H9 (cell line): Measurements from ENCODE around the gene OR10J1. TPM values are rescaled to one million over a fixed set of nuclear protein-coding genes. Genes with fewer than 3 reads are reported as not detected.
A peak's percentile ranks its signal among the peaks of the same experiment; 100 is the strongest.

Source experiments
- DNase-seq: peaks from one replicate; pipeline ENCODE4 v3.0.0-alpha.2; 2017
- H2AFZ ChIP-seq: one replicate; pipeline ENCODE4 v1.6.1; 2013; ENCODE audit warnings: mild to moderate bottlenecking, low read length, control low read depth, moderate library complexity
- H2AK5ac ChIP-seq: 2 replicates; pipeline ENCODE4 v1.6.1; 2013; ENCODE audit warnings: low read length, control low read depth, mixed read lengths; ENCODE audit not compliant: insufficient read length
- H2BK120ac ChIP-seq: one replicate; pipeline ENCODE4 v1.6.1; 2013; ENCODE audit warnings: low read depth, mild to moderate bottlenecking, low read length, control low read depth, inconsistent platforms; ENCODE audit not compliant: poor library complexity, severe bottlenecking
- H2BK12ac ChIP-seq: 2 replicates; pipeline ENCODE4 v1.6.1; 2013; ENCODE audit warnings: low read length, control low read depth, mixed read lengths, low read depth; ENCODE audit not compliant: insufficient read length
- H2BK15ac ChIP-seq: 2 replicates; pipeline ENCODE4 v1.6.1; 2013; ENCODE audit warnings: low read depth, low read length, control low read depth
- H2BK20ac ChIP-seq: one replicate; pipeline ENCODE4 v1.6.1; 2013; ENCODE audit warnings: low read depth, mild to moderate bottlenecking, low read length, control low read depth, inconsistent platforms; ENCODE audit not compliant: poor library complexity, severe bottlenecking
- H2BK5ac ChIP-seq: 2 replicates; pipeline ENCODE4 v1.6.1; 2013; ENCODE audit warnings: low read length, control low read depth, mixed read lengths; ENCODE audit not compliant: insufficient read length
- H3K14ac ChIP-seq: 2 replicates; pipeline ENCODE4 v1.6.1; 2013; ENCODE audit warnings: low read length, control low read depth; ENCODE audit not compliant: insufficient read depth
- H3K18ac ChIP-seq: 2 replicates; pipeline ENCODE4 v1.6.1; 2013; ENCODE audit warnings: low read depth, mild to moderate bottlenecking, mixed read lengths, low read length, control low read depth; ENCODE audit not compliant: insufficient read length
- H3K23ac ChIP-seq: 2 replicates; pipeline ENCODE4 v1.6.1; 2013; ENCODE audit warnings: low read length, control low read depth, mixed read lengths, low read depth; ENCODE audit not compliant: insufficient read length
- H3K23me2 ChIP-seq: 2 replicates; pipeline ENCODE4 v1.6.1; 2013; ENCODE audit warnings: low read depth, mild to moderate bottlenecking, mixed read lengths, low read length, control low read depth; ENCODE audit not compliant: insufficient read length, poor library complexity, severe bottlenecking
- H3K27ac ChIP-seq: 2 replicates; pipeline ENCODE4 v1.5.1; 2013; ENCODE audit warnings: low read length, control low read depth, mixed read lengths, low read depth; ENCODE audit not compliant: insufficient read length
- H3K27me3 ChIP-seq: 2 replicates; pipeline ENCODE4 v1.6.1; 2013; ENCODE audit warnings: low read length, control low read depth, inconsistent platforms; ENCODE audit not compliant: insufficient read depth
- H3K4ac ChIP-seq: 2 replicates; pipeline ENCODE4 v1.6.1; 2013; ENCODE audit warnings: low read depth, mild to moderate bottlenecking, control low read depth, inconsistent platforms, low read length, moderate library complexity
- H3K4me1 ChIP-seq: 2 replicates; pipeline ENCODE4 v1.6.1; 2013; ENCODE audit warnings: low read length, control low read depth, inconsistent platforms; ENCODE audit not compliant: insufficient read depth
- H3K4me2 ChIP-seq: 2 replicates; pipeline ENCODE4 v1.6.1; 2013; ENCODE audit warnings: low read length, control low read depth, mixed read lengths; ENCODE audit not compliant: insufficient read length, insufficient read depth
- H3K56ac ChIP-seq: 2 replicates; pipeline ENCODE4 v1.6.1; 2013; ENCODE audit warnings: low read depth, mild to moderate bottlenecking, mixed read lengths, low read length, control low read depth; ENCODE audit not compliant: insufficient read length
- H3K79me1 ChIP-seq: 2 replicates; pipeline ENCODE4 v1.6.1; 2013; ENCODE audit warnings: low read depth, mild to moderate bottlenecking, moderate library complexity, low read length, control low read depth, inconsistent platforms; ENCODE audit not compliant: insufficient read depth, poor library complexity, severe bottlenecking
- H3K79me2 ChIP-seq: 2 replicates; pipeline ENCODE4 v1.6.1; 2013; ENCODE audit warnings: low read length, control low read depth, inconsistent platforms; ENCODE audit not compliant: insufficient read depth
- H3K9ac ChIP-seq: 2 replicates; pipeline ENCODE4 v1.6.1; 2013; ENCODE audit warnings: low read length, control low read depth, mixed read lengths; ENCODE audit not compliant: insufficient read length; ENCODE audit errors: extremely low read depth
- H3K9me3 ChIP-seq: one replicate; pipeline ENCODE4 v1.6.1; 2013; ENCODE audit warnings: low read depth, low read length, inconsistent platforms; ENCODE audit not compliant: control insufficient read depth
- H3T11ph ChIP-seq: one replicate; pipeline ENCODE4 v1.6.1; 2013; ENCODE audit warnings: mild to moderate bottlenecking, low read length, control low read depth, inconsistent platforms
- H4K20me1 ChIP-seq: one replicate; pipeline ENCODE4 v1.6.1; 2013; ENCODE audit not compliant: control insufficient read depth, insufficient read length, insufficient read depth
- H4K5ac ChIP-seq: 2 replicates; pipeline ENCODE4 v1.6.1; 2013; ENCODE audit warnings: low read depth, mild to moderate bottlenecking, mixed read lengths, low read length, control low read depth; ENCODE audit not compliant: insufficient read length
- H4K8ac ChIP-seq: replicated peaks from 2 replicates; pipeline ENCODE4 v1.6.1; 2013; ENCODE audit warnings: low read length, control low read depth, mixed read lengths, low read depth; ENCODE audit not compliant: insufficient read length
- H4K91ac ChIP-seq: 2 replicates; pipeline ENCODE4 v1.6.1; 2013; ENCODE audit warnings: low read depth, mild to moderate bottlenecking, moderate library complexity, mixed read lengths, low read length, control low read depth; ENCODE audit not compliant: insufficient read length
- H3K27ac Mint-ChIP-seq, 3 experiments: 2 replicates in 2 of 3; 3 replicates in 1 of 3; pipeline ENCODE4 v1.8.0; 2020 to 2021; ENCODE audit warnings: mixed read lengths in 3 of 3, mild to moderate bottlenecking in 1 of 3, moderate library complexity in 1 of 3
- H3K27me3 Mint-ChIP-seq: 2 replicates; pipeline ENCODE4 v1.8.0; 2021; ENCODE audit warnings: low read depth, mild to moderate bottlenecking, moderate library complexity, mixed read lengths
- H3K36me3 Mint-ChIP-seq, 3 experiments: 2 replicates in 2 of 3; 3 replicates in 1 of 3; pipeline ENCODE4 v1.8.0; 2020 to 2021; ENCODE audit warnings: low read depth in 3 of 3, mixed read lengths in 3 of 3; ENCODE audit not compliant: insufficient read depth in 1 of 3
- H3K4me1 Mint-ChIP-seq, 2 experiments: 2 replicates each; pipeline ENCODE4 v1.8.0; 2020; ENCODE audit warnings: mixed read lengths in 2 of 2
- H3K4me3 Mint-ChIP-seq, 2 experiments: 2 replicates in 1 of 2; 3 replicates in 1 of 2; pipeline ENCODE4 v1.8.0; 2020 to 2021; ENCODE audit warnings: mild to moderate bottlenecking in 2 of 2, mixed read lengths in 2 of 2, moderate library complexity in 1 of 2
- H3K9me3 Mint-ChIP-seq, 2 experiments: 2 replicates in 1 of 2; 3 replicates in 1 of 2; pipeline ENCODE4 v1.8.0; 2020; ENCODE audit warnings: mild to moderate bottlenecking in 2 of 2, mixed read lengths in 2 of 2, moderate library complexity in 1 of 2
- CTCF ChIP-seq: fragments of 200-600 bp; sonication (generic); conservative IDR thresholded peaks from 3 replicates; pipeline ENCODE4 v1.8.0; 2021; ENCODE audit warnings: antibody characterized with exemption, mild to moderate bottlenecking
- WGBS: extraction: QIAGEN DNeasy Blood & Tissue Kit; methylation state at CpG from one replicate; pipeline ENCODE4 v1.1.7; 2013; ENCODE audit warnings: missing lambda C conversion rate, low lambda C conversion rate, mixed read lengths; ENCODE audit not compliant: insufficient read length; ENCODE audit errors: extremely low coverage; 5-methylcytosine and 5-hydroxymethylcytosine counted together
- total RNA-seq: library from RNA; stranded (reverse); gene quantifications from 2 replicates; pipeline ENCODE4 v1.2.1, GENCODE V29; 2021

Gene OR10J1
- total RNA-seq, 1 experiment from 2014 or later, result not detected

- Histone ChIP-seq H2BK20ac (no peak overlapping the region), H2AFZ (no peak overlapping the region), H3T11ph (no peak overlapping the region), H3K27ac (no peak overlapping the region), H4K8ac (no peak overlapping the region), H3K9ac (no peak overlapping the region), H2BK120ac (no peak overlapping the region), H2AK5ac (no peak overlapping the region), H4K91ac (no peak overlapping the region), H3K79me2 (no peaks in the 10 kb centered on the region), H2BK12ac (no peak overlapping the region), H2BK5ac (no peak overlapping the region), H3K56ac (no peak overlapping the region), H3K4ac (no peak overlapping the region), H3K79me1 (no peaks in the 10 kb centered on the region), H3K18ac (no peak overlapping the region), H2BK15ac (no peak overlapping the region), H3K23me2 (no peaks in the 10 kb centered on the region), H3K23ac (no peak overlapping the region), H3K9me3 (no peaks in the 10 kb centered on the region), H3K14ac (no peak overlapping the region), H4K20me1 (no peaks in the 10 kb centered on the region), H3K4me2 (no peak overlapping the region), H4K5ac (no peak overlapping the region), H3K4me1 (no peaks in the 10 kb centered on the region), H3K27me3 (no peaks in the 10 kb centered on the region)
- WGBS, result no CpG with 5 or more reads among the region's 8 CpGs
- TF ChIP-seq CTCF, result no peak; the same call in 2 of the 3 replicates
- peak; percentile 60 for DNase-seq
- Mint-ChIP-seq H3K27ac (no peak overlapping the region), H3K27me3 (no peaks in the 10 kb centered on the region; the same call in none of the 2 replicates), H3K4me3 (no peak overlapping the region), H3K4me1 (no peaks in the 10 kb centered on the region), H3K36me3 (peaks cover 0 to 22% (median 0%) of the 10 kb centered on the region in 3 experiments; a peak in 3 of 7 replicates), H3K9me3 (peaks cover 17 to 57% of the 10 kb centered on the region in 2 experiments)
These were observed 17.7 kb upstream of the OR10J1 start for GRCh38 chr1:159421821-159422220.
